Endothelial cell of umbilical vein (primary cell): ENCODE measurements around the gene LACTB. TPM values are rescaled to one million over a fixed set of nuclear protein-coding genes. Genes with fewer than 3 reads are reported as not detected.

Experiments used
- BruUV-seq: library from RNA; stranded (reverse); fragments of 400-500 nt; replicated peaks from 2 replicates; lab custom pipeline; 2021; lab: Mats Ljungman, UMichigan
- CTCF ChIA-PET: fragments of 300-600, 350-600 bp; sonication (Branson Sonifier 250); formaldehyde crosslinking; loops from one replicate; lab custom pipeline; 2021; ENCODE audit warnings: antibody characterized with exemption, inconsistent platforms; lab: Charles Lee
- POLR2A ChIA-PET: fragments of 300-600, 350-600 bp; sonication (Branson Sonifier 250); formaldehyde crosslinking; loops from one replicate; lab custom pipeline; 2021; ENCODE audit warnings: antibody characterized with exemption, inconsistent platforms; lab: Charles Lee
- DNase-seq: peaks from one replicate; pipeline ENCODE4 v3.0.0-alpha.2; 2011; ENCODE audit warnings: low read depth, low spot score
- FAIRE-seq: peaks from 2 replicates; lab custom pipeline; 2011; peaks lifted over from hg19 to GRCh38; lab: Jason Lieb, UNC
- H2AFZ ChIP-seq: 2 replicates; pipeline ENCODE4 v1.6.0; 2012; ENCODE audit warnings: low read depth, low read length, control low read depth, inconsistent platforms
- H3K27ac ChIP-seq: 2 replicates; pipeline ENCODE4 v1.5.1; 2011; ENCODE audit warnings: low read depth, mild to moderate bottlenecking, control low read depth, low read length, moderate library complexity; ENCODE audit not compliant: insufficient read depth
- H3K27me3 ChIP-seq, 2 experiments: 2 replicates each; pipeline versions ENCODE4 v1.6.0 to v1.6.1; 2011; ENCODE audit warnings: low read length in 2 of 2, mixed read lengths in 1 of 2; ENCODE audit not compliant: control insufficient read depth in 2 of 2, insufficient read depth in 2 of 2
- H3K36me3 ChIP-seq, 2 experiments: 2 replicates in 1 of 2; 3 replicates in 1 of 2; pipeline ENCODE4 v1.5.1; 2011; ENCODE audit warnings: low read length in 2 of 2, mild to moderate bottlenecking in 1 of 2, moderate library complexity in 1 of 2; ENCODE audit not compliant: control insufficient read depth in 2 of 2, insufficient read depth in 2 of 2; ENCODE audit errors: extremely low read depth in 1 of 2
- H3K4me1 ChIP-seq: 3 replicates; pipeline ENCODE4 v1.5.1; 2011; ENCODE audit warnings: mild to moderate bottlenecking, low read length; ENCODE audit not compliant: control insufficient read depth, insufficient read depth; ENCODE audit errors: extremely low read depth
- H3K4me2 ChIP-seq: 2 replicates; pipeline ENCODE4 v1.6.1; 2011; ENCODE audit warnings: low read length, control low read depth, mixed read lengths; ENCODE audit not compliant: insufficient read depth
- H3K4me3 ChIP-seq, 3 experiments: fragments of 200-600 bp in 1 of 3; sonication (generic), shearing (Covaris generic) in 1 of 3; replicated peaks in 1 of 3; 2 replicates each; pipeline ENCODE4 v1.5.1; 2011 to 2016; ENCODE audit warnings: control low read depth in 3 of 3, low read length in 3 of 3, mild to moderate bottlenecking in 2 of 3, inconsistent platforms in 1 of 3, low read depth in 1 of 3, moderate library complexity in 1 of 3; ENCODE audit not compliant: insufficient read depth in 1 of 3
- H3K79me2 ChIP-seq: 2 replicates; pipeline ENCODE4 v1.6.0; 2012; ENCODE audit warnings: low read length, inconsistent platforms; ENCODE audit not compliant: control insufficient read depth, insufficient read depth
- H3K9ac ChIP-seq: replicated peaks from 2 replicates; pipeline ENCODE3; 2011; ENCODE audit warnings: low read length, control low read depth; ENCODE audit not compliant: insufficient read depth; ENCODE audit errors: extremely low read depth
- H3K9me1 ChIP-seq: replicated peaks from 3 replicates; pipeline ENCODE4 v1.6.0; 2011; ENCODE audit warnings: mild to moderate bottlenecking, low read length; ENCODE audit not compliant: control insufficient read depth, insufficient read depth; ENCODE audit errors: extremely low read depth
- H3K9me3 ChIP-seq: replicated peaks from 2 replicates; pipeline ENCODE4 v1.5.1; 2012; ENCODE audit warnings: low read length, inconsistent platforms; ENCODE audit not compliant: control insufficient read depth, insufficient read depth
- H4K20me1 ChIP-seq: replicated peaks from 2 replicates; pipeline ENCODE3; 2011; ENCODE audit warnings: mild to moderate bottlenecking, low read length; ENCODE audit not compliant: control insufficient read depth, insufficient read depth; ENCODE audit errors: extremely low read depth
- JUN ChIP-seq: IDR thresholded peaks from 2 replicates; pipeline ENCODE4 v1.6.1; 2011; ENCODE audit warnings: borderline replicate concordance, low read depth; ENCODE audit not compliant: insufficient read length, insufficient read depth
- MYC ChIP-seq: IDR thresholded peaks from one replicate; pipeline ENCODE4 v1.6.1; 2011; ENCODE audit warnings: mild to moderate bottlenecking, low read depth, low read length
- POLR2A ChIP-seq: IDR thresholded peaks from 2 replicates; pipeline ENCODE4 v1.6.1; 2012; ENCODE audit warnings: low read depth, mild to moderate bottlenecking, control low read depth, low read length
- POLR2AphosphoS5 ChIP-seq: IDR thresholded peaks from 2 replicates; pipeline ENCODE4 v1.6.1; 2012; ENCODE audit warnings: low read depth, mild to moderate bottlenecking, control low read depth, low read length, moderate library complexity; ENCODE audit not compliant: insufficient read depth
- dilution Hi-C: fragments of 300-500 bp; cut with MboI; formaldehyde crosslinking; loops from one replicate; pipeline ENCODE4 v1.15.0; 2019; ENCODE audit warnings: low sequenced_read_pairs; ENCODE audit not compliant: extremely low pct_ligation_motif_present
- intact Hi-C: fragments of 100-400 bp; cut with micrococcal nuclease; formaldehyde crosslinking; loops from one replicate; pipeline ENCODE4 v1.10.0; 2022
- polyA plus RNA-seq, 4 experiments: library from polyadenylated mRNA; depleted of rRNA in 3 of 4; stranded (reverse) in 3 of 4; unstranded in 1 of 4; fragments of >200 nt; gene quantifications; 2 replicates each; pipeline versions ENCODE4 v1.2.1 to v1.2.3, GENCODE V29; 2011 to 2012; ENCODE audit warnings: missing spikeins in 1 of 4
- total RNA-seq: library from RNA; stranded (reverse); gene quantifications from 2 replicates; pipeline ENCODE4 v1.2.3, GENCODE V29; 2021

The LACTB gene
- total and polyA plus RNA-seq, 2 donors (not counting 3 experiments of a cell fraction or from before 2014, with no cell fraction given), result 14.0 to 26.1 TPM

GRCh38 chr15:63189941-63190768 lies 68.5 kb downstream of the LACTB start:
- ChIA-PET POLR2A (no interaction called here), CTCF (interaction anchor here (0.9 to 2.3 kb wide), 6 partner anchors 12 to 213 kb away, joined by 3 to 13 read pairs (median 4); no protein-coding TSS in a partner anchor)
- Histone ChIP-seq H3K9me3 (no peaks in the 10 kb centered on the region), H3K4me2 (peak overlapping the region; percentile 94), H3K9ac (peak overlapping the region; percentile 75), H3K4me1 (peaks cover 34% of the 10 kb centered on the region), H3K36me3 (no peaks in the 10 kb centered on the region), H3K27ac (peak overlapping the region; percentile 58), H3K27me3 (no peaks in the 10 kb centered on the region), H4K20me1 (peaks cover 2% of the 10 kb centered on the region), H3K9me1 (no peaks in the 10 kb centered on the region), H2AFZ (peak overlapping the region; percentile 91), H3K4me3 (peak overlapping the region; percentile 62 to 88 (median 74)), H3K79me2 (peaks cover 57% of the 10 kb centered on the region)
- intact Hi-C loops (loop anchor here (1.0 to 2.0 kb wide), 9 partner anchors 23 to 141 kb away; partner anchors contain the start of genes APH1B, LACTB and RPS27L), dilution Hi-C loops (no loop called here)
- BruUV-seq, result TSS peak; percentile 88
- FAIRE-seq (peak; percentile 75), DNase-seq (peak; percentile 63)
- TF ChIP-seq JUN, result peak; percentile 28
- peak; percentile 17 for TF ChIP-seq POLR2AphosphoS5
- peak; percentile 52 for TF ChIP-seq POLR2A
- no peak for TF ChIP-seq MYC
